ENCODE measurements around the gene RPL39L. TPM values are rescaled to one million over a fixed set of nuclear protein-coding genes. Genes with fewer than 3 reads are reported as not detected.
A peak's percentile ranks its signal among the peaks of the same experiment; 100 is the strongest.

RPL39L gene
- total and polyA plus RNA-seq, 3 donors from 2014 or later, result 93.0 to 421 (median 101) TPM

DNA sequence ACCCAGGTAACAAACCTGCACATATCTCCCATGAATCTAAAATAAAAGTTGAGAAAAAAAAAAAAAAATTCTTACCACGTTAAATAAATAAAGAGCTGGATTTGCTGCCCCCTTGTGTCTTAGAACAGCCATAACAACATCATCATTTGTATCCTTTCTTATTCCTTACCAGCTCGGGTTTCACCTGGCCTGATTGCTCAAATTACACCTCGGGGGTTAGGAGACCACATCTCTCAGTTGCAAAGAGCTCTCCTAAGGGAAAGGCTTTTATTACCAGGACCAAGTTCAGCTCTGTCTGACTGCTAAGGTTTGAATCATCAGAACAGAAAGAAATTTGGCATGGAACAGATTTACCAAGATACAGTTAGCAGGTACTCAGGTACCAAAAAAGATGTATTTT, 25.8 kb upstream of the RPL39L start:
- DNase-seq, result peak; percentile 50

DNA sequence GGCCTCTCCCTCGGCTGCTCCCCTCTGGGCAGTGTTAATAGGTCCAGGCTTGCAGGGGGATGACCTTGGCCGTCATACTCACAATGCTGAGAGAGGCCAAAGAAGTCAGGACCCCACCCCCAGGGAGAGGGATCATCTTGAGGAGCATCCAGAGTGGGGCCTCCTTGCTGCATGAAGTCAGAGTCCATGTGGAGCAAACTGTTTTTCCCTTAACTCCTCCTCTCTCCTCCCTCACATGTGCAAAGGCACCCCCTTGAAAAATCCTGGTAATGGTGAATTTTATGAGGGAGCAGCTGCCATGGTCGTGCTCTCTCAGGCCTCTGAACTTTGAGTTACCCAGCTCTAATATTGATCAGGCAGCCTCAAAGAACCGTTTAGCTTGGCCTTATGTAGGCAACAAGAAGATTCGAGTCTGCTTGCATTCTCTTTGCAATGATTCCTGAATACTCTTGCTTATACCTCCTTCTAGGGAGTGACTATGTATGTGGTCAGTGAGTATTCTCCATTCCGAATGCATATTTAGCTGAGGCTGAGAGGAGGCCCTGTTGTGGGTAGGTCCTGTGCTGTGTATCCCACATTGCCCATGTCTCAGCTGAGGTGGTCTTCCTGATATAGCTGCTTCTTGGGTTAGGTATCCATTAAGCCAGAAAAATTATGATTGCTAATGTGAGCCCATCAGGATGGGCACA, 23.1 kb upstream of the RPL39L start:
- Histone ChIP-seq H3K36me3 (ENCODE audit: low read depth, missing control alignments) (no peaks in the 10 kb centered on the region), H3K27me3 (no peaks in the 10 kb centered on the region), H3K4me3 (no peak overlapping the region), H3K27ac (no peak overlapping the region), H3K9me3 (no peaks in the 10 kb centered on the region), H3K4me1 (no peaks in the 10 kb centered on the region)
- intact Hi-C loops (cut with DNase I; ENCODE audit: low total_unique reads), result loop anchor here (10.0 kb wide), 1 partner anchor 308 kb away; no protein-coding TSS in a partner anchor
- DNase-seq, result no peak
- WGBS, 2 donors, result 67 to 70% methylated on average over 5 to 6 of the region's 6 CpGs
- no peak for TF ChIP-seq POLR2A (IDR thresholded peaks at IDR 0.05)
- TF ChIP-seq, protein P1, sequence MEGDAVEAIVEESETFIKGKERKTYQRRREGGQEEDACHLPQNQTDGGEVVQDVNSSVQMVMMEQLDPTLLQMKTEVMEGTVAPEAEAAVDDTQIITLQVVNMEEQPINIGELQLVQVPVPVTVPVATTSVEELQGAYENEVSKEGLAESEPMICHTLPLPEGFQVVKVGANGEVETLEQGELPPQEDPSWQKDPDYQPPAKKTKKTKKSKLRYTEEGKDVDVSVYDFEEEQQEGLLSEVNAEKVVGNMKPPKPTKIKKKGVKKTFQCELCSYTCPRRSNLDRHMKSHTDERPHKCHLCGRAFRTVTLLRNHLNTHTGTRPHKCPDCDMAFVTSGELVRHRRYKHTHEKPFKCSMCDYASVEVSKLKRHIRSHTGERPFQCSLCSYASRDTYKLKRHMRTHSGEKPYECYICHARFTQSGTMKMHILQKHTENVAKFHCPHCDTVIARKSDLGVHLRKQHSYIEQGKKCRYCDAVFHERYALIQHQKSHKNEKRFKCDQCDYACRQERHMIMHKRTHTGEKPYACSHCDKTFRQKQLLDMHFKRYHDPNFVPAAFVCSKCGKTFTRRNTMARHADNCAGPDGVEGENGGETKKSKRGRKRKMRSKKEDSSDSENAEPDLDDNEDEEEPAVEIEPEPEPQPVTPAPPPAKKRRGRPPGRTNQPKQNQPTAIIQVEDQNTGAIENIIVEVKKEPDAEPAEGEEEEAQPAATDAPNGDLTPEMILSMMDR (IDR thresholded peaks at IDR 0.05), result no peak

More for the DNA sequence above, 25.8 kb upstream of the RPL39L start:
- TF ChIP-seq POLR2A (IDR thresholded peaks at IDR 0.05), result no peak
- TF ChIP-seq, protein P1 (IDR thresholded peaks at IDR 0.05), result peak; percentile 43 to 84 (median 55)
- H3K36me3 ChIP-seq (ENCODE audit: low read depth, missing control alignments), result no peaks in the 10 kb centered on the region
- H3K27me3 ChIP-seq, result no peaks in the 10 kb centered on the region
- no peaks in the 10 kb centered on the region for H3K4me1 ChIP-seq
- no peaks in the 10 kb centered on the region for H3K9me3 ChIP-seq
- H3K27ac ChIP-seq, result no peak overlapping the region
- WGBS, 2 donors, result 1% methylated on average over 3 of the region's 3 CpGs
- no peak overlapping the region for H3K4me3 ChIP-seq
- intact Hi-C loops (cut with DNase I; ENCODE audit: low total_unique reads), result loop anchor here (10.0 kb wide), 1 partner anchor 310 kb away; no protein-coding TSS in a partner anchor

DNA sequence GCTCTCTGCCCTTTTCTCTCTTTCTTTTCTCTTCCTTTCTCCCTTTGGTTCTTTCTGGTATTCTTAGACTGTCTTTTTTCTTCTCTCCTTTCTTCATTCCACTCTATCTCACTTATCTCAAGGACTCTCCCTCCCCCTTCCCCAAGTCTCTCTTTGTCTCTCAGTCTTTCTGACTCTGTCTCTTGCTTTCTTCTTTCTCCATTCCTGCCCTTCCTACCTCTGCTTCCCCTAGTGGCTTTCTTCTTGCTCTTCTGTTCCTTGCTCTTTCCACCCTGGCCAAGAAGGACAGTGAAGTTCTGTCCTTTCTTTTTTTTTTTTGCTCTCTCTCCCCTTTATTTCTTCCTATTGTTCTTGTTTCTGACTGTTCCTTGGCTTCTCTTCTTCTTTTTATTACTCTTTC, 22.3 kb upstream of the RPL39L start:
- DNase-seq, result no peak
- Histone ChIP-seq H3K4me1 (no peaks in the 10 kb centered on the region), H3K9me3 (no peaks in the 10 kb centered on the region), H3K4me3 (no peak overlapping the region), H3K27ac (no peak overlapping the region), H3K36me3 (ENCODE audit: low read depth, missing control alignments) (no peaks in the 10 kb centered on the region), H3K27me3 (no peaks in the 10 kb centered on the region)
- no peak for TF ChIP-seq POLR2A (IDR thresholded peaks at IDR 0.05)
- TF ChIP-seq, protein P1 (IDR thresholded peaks at IDR 0.05), result no peak
- intact Hi-C loops (cut with DNase I; ENCODE audit: low total_unique reads), result loop anchor here (10.0 kb wide), 1 partner anchor 307 kb away; no protein-coding TSS in a partner anchor

DNA sequence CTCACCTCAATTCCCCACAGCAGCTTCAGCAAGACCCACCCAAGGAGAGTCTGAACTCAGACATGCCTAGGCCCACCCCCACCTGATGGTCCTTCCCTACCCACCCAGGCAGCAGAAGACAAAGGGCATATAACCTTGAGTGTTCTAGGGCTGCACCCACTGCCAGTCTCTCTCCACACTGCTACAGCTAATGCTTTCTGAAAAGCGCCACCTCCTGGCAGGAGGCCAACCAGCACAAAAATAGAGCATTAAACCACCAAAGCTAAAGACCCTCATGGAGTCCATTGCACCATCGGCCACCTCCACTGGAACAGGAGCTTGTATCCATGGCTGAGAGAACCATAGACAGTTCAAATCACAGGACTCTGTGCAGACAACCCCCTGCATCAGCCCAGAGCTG, 11.3 kb upstream of the RPL39L start:
- intact Hi-C loops (cut with DNase I; ENCODE audit: low total_unique reads), result no loop called here
- TF ChIP-seq, protein P1 (IDR thresholded peaks at IDR 0.05), result no peak
- TF ChIP-seq POLR2A (IDR thresholded peaks at IDR 0.05), result no peak
- Histone ChIP-seq H3K27me3 (no peaks in the 10 kb centered on the region), H3K4me3 (no peak overlapping the region), H3K4me1 (no peaks in the 10 kb centered on the region), H3K9me3 (no peaks in the 10 kb centered on the region), H3K36me3 (ENCODE audit: low read depth, missing control alignments) (no peaks in the 10 kb centered on the region), H3K27ac (no peak overlapping the region)
- peak; percentile 42 for DNase-seq
- 60 to 90% methylated on average over 2 of the region's 2 CpGs for WGBS, 2 donors

DNA sequence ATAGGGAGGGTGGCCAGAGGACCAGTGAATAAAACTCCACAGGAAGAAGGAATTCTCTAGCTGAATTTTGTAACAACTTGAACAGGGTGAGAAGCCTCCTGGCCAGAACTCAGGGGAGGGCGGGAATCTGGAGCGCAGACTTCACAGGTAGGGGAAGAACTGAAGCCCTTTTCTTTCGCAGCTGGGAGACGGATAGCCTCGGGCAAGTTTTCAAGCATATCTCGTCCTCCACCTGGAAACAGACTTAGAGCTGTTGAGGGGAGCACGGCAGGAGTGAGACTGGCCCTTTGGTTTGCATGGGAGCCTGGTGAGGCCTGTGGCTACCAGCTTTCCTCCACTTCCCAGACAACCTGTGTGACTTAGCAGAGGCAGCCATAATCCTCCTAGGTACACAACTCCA, 10.9 kb upstream of the RPL39L start:
- no peaks in the 10 kb centered on the region for H3K27me3 ChIP-seq
- no peaks in the 10 kb centered on the region for H3K9me3 ChIP-seq
- TF ChIP-seq POLR2A (IDR thresholded peaks at IDR 0.05), result no peak
- TF ChIP-seq, protein P1 (IDR thresholded peaks at IDR 0.05), result no peak
- no peak for DNase-seq
- no peak overlapping the region for H3K4me3 ChIP-seq
- H3K27ac ChIP-seq, result no peak overlapping the region
- intact Hi-C loops (cut with DNase I; ENCODE audit: low total_unique reads), result no loop called here
- no peaks in the 10 kb centered on the region for H3K36me3 ChIP-seq (ENCODE audit: low read depth, missing control alignments)
- 97 to 98% methylated on average over 7 of the region's 7 CpGs for WGBS, 2 donors
- no peaks in the 10 kb centered on the region for H3K4me1 ChIP-seq

All from testis (tissue), 3 donors.